NT2/D1 (cell line): ENCODE results near the gene RASGEF1B.

Source experiments
- SUZ12 ChIP-seq: IDR thresholded peaks from 2 replicates; pipeline ENCODE4 v1.6.1; 2011; ENCODE audit not compliant: insufficient read length, insufficient read depth; ENCODE audit errors: extremely low read depth
- ZNF274 ChIP-seq: IDR thresholded peaks from 2 replicates; pipeline ENCODE4 v1.6.1; 2011; ENCODE audit warnings: mild to moderate bottlenecking, low read depth, low read length

GRCh38 chr4:81516241-81516640 lies 44.5 kb upstream of the RASGEF1B start:
- TF ChIP-seq ZNF274 (no peak), SUZ12 (no peak)
